Activated effector memory CD4-positive, alpha-beta T cell treated with Interleukin-2 at 50 U/mL for 16 hours (primary cell): ENCODE measurements around the gene OSBP2.

Experiments used
- DNase-seq: peaks from one replicate; pipeline ENCODE4 v3.0.0-alpha.2; 2020

The OSBP2 gene

DNA sequence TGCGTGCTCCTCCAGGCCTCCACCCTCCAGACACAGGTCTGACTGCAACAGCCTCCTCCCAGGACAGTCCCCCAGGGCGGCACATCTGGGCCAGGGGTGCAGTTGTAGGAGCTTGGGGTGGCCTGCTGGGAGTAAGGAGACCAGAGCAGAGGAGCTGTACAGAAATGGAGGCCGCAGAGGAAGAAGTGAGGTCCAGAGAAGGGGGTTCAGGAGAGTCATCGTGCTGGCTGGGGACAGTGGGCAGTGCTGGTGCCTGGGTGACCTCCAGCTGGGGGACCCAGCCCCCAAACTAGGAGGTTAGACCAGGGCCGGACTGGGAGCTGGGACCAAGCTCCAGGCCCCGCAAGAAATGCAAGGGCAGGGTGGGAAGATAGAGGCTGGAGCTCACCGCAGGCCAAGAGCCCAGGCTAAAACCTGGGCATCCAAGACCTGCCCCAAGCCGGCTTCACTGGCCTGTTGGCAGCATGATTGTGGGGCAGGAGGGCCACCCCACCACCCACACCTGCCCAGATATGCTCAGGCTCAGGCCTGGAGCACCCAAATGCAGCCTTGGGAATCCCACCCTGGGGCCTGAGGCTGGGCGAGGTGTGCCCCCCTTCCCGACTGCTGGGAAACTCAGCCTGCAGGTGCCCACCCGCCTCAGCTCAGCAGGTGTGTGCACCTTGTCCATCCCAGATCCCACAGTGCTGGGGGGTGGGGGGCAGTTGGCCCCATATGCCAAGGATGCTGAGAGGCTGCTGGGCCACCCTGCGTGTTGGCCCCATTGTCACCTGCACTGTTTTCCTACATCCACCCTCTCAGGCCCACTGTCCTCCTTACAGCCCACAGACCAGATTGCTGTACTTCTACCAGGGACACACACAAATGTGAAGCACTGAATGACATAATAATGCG is 177.0 kb downstream of the OSBP2 start:
- no peak for DNase-seq

DNA sequence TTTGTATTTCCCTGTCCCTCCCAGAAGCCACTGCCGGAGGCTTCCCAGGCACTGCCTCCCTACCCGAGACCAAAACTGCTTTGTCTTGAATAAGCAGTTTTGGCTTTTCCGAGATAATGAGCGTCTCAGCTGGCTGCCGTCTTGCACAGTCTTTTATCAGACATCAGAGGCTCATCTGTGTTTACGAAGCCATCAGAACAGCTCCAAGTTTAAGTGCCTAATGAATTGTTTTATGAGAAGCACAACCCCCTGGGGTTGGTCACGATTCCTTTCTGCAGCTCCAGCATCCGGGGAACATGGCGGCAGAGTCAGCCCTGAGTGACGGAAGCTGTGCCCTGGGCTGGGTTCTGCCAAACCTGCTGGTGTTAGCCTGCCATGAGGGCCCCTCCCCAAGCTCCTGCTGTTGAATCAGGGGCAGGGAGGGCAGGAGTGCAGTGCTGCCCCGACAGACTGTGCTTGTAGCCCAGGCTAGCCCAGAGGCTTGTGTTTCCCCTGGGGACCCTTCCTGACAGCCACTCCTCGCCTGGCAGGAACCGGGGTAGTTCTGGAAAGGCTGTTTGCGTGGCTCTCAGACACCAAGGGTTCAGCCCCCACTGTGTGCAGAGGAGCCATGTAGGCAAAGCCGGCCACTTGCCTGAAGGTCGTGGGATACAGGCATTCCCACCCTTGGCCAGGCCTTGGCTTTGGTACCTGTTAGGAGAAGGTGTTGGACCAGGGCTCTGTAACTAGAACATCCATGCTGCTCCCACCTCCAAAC is 177.8 kb downstream of the OSBP2 start:
- DNase-seq, result no peak

DNA sequence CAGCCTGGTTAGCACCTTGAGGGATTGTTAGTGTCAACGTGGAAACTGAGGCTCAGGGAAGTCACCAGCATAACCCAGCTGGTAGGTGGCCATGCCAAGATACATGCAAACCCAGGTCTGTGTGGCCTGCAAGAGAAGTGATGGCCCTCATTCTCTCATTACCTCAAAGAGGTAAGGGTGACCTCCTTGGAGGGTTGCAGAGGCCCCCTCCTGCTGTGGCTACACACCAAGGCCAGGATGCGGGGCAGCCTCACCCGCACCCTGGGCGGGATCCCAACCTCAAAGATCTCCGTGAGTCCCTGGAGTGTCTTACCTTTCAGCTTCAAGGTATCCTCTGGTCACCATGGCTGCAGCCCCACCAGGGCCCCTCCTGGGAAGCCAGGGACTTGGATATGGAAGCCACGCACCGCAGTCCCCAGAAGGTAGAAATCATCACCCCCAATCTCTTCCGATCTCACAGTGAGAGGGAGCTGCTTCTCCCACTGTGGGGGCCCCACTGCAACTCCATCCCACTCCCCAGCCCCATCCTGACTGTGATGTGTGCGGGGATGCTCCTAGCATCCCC is 178.5 kb downstream of the OSBP2 start:
- no peak for DNase-seq

DNA sequence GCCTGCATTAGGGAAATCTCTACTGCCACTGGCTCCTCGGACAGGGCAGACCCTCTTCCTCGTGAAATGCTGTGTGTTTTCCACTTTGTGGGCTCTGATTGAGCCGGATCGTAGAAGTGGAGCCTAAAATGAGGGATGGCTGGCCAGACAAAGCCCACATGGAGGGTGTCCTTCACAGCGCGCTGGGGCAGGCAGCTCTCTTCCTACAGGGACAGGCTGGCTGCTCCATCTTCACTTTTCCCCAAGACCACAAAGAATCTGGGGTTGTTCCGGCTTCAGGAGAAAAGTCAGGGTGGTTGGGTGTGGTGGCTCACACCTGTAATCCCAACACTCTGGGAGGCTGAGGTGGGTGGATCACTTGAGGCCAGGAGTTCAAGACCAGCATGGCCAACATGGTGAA is 179.0 kb downstream of the OSBP2 start:
- no peak for DNase-seq

DNA sequence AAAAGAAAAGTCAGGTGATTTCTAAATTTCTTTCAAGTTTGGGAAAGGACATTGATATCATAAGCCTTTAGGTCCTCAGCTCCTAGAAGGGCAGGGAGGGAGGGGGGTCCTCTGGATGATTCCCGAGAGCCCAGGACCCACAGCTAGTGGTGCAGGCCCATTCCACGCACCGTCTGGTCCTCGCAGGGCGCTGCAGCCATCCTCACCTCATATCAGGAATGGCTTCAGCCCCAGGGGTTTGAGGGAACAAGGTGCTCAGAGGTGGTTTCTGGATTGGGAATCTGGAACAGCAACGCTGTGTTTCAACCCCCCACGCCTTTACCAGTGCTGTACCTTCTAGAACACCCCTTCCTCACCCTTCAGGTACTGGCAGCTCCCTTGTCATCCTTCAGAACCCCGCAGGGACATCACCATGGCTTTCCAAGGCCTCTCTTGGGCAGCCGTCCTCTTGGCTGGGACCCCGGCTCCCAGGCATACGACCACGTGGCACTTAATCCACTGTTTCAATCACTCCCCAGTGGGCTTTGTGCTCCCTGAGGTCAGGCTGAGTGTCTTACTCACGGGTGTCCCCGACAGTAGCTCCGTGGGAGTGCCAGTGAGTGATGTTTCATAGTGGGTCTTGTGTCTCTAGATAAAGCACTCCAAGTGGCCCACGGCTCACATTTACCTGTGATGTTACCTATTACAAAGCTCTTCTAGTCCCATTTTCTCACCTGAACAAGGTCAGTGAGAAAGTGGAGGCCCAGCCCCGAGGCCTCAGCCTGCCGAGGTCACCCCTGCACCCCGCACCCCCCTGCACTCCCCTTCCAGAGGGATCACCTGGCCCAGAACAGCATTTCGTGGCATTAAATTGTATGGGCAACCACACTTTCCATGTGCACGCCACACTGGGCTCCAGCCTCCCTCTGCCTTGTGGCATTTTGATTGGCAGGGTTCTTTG is 180.0 kb downstream of the OSBP2 start:
- no peak for DNase-seq

DNA sequence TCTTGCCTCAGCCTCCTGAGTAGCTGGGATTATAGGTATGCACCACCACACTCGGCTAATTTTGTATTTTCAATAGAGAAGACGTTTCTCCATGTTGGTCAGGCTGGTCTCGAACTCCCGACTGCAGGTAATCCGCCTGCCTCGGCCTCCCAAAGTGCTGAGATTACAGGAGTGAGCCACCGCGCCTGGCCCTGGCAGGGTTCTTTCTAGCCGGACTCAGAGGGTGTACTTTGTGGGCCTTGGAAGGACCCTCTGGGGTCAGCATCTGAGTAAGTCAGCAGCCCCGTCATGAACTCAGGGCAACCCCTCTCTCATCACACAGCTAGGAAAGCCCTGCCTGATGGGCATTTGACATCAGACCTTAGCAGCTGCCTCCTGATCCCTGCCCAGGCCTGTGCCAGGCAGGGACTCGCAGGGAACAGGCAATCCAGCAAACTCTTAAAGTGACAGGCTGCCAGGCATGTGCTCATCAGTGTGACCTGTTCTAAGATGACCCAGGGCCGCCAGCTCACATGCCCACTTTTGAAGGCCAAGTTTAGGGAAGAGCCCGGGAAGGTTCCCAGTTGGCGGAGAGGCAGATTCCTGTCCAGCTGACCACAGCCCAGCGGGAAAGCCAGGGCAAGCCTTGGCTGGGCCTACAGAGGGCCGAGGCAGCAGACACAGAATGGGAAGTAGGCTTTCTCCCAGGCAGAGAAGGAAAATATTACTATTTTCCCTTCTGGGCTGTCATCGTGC is 181.0 kb downstream of the OSBP2 start:
- no peak for DNase-seq

DNA sequence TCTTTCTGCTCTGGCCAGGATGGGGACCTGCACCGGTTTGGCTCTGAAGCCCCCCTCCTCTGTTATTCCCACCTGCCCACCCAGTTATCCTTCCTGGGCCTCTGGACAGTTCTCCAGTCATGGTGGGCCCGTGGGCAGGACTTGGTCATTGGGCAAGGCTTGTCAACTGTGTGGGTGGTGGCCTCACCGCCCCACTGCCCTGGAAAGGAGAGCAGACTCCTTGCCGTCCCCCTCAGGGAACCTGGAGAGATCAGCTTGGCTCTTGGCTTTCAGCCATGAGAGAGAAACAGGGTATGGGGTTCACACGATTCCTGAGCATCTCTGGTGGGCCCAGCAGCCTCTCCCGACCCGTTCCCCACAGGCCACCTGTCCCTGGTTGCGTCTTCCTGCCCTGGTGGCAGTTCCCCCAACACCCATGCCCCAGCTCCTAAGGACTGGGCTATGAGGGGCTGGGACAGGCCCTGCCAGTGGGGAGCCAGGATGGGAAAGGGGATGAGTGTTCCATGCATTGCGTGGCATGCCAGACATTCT is 181.6 kb downstream of the OSBP2 start:
- no peak for DNase-seq

DNA sequence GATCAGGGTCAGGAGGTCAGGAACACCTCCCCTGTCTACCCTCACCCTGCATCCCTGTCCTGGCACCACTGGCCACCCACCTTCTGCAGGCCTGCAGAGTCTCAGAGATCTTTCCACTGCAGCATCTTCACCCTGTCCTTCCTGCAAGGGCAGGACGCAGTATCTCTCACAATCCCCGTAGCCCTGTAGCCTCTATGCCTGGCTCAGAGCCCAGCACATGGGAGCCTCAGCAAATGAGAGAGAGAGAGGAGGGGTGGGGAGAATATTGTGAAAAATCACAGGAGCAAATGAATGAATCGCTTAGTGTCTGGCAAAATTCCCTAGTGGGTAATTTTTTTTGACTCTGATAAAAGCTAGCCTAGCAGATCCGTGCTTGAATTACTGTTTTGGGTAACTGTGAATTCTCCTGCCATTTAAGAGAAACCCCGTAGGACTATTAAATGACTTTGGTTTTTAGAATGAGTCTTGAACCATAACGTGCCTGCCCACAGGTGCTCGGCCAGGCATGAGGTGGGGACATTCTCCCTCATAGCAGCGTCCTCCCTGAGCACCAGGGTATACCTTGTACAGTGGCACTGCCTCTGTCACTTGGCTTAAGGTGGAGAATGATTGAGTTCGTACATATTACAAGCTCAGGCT is 182.4 kb downstream of the OSBP2 start:
- DNase-seq, result no peak

DNA sequence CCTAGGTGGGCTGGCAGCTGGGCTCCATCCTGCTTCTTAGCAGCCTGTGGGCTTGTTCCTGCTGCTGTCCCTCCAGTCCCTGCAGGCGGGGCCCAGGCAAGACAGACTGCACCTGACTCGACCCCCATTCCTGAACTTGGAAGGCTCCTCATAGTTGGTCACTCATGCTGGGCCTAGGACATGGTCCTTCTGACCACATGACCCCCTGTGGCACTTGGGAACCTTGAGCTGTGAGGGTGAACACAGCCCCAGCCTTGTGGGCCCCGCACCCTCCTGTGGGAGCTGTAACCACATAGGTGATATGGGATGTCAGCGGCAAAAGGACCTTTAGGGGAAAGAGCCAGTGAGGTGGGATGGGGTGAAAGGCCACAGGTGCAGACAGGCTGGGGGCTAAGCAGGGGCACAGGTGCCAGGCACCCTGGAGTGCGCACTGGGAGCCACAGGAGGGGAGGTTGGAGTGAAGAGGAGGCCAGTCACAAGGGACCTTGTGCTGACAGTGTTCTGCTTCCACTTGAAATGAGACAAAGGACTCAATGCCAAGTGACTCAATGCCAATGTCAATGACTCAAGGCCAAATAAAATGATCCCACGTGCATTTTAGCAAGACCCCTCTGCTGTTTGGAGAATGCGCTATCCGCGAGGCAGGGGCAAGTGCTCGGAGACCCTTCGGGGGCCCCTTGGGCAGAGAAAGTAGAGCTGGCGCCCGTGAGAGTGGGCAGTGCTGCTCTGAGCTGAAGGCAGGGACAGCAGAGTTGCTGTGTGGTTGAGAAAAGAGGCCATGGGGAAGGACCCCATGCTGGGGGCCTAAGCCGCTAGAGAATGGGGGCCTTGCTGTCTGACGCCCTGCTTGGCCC is 183.2 kb downstream of the OSBP2 start:
- DNase-seq, result no peak

DNA sequence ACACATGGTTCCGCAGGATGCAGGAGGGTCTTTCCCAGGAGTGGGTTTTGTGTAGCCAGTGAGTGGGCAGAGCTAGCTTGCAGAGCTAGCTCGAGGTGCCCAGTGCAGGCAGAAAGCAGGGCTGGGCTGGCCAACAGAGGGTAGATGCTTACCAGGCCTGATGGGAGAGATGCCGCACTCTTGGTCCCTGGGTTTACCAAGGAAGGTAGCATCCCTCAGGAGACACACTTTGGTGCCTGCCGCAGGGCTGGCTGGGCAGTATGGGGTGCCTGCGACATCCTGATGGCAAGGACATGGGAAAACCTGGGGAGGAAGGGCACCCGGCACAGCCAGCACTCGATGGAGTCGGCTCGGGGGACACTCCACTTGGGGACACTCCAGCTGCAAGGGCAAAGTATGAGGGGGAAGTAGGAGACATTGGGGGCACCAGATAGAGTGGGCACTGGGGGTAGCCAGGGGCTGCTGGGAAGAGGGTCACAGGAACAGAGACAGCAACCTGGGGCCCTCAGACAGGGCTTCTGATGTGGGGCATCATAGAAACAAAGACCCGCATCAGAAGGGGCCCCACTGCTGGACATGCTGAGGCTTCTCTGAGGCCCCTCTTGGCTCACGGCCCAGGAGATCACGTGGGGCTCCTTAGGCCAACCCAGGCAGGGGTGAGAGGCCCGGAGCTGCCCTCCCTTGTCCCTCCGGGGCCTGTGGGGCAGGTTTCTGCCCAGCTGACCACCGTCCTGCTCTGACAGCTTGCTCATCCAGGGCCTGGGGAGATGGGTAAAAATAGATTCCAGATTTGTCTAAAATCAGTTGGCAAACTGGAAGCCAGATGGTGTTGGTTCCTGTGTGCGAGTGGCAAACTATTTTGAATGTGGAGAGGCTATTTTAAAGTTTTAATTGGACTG is 184.1 kb downstream of the OSBP2 start:
- DNase-seq, result no peak

DNA sequence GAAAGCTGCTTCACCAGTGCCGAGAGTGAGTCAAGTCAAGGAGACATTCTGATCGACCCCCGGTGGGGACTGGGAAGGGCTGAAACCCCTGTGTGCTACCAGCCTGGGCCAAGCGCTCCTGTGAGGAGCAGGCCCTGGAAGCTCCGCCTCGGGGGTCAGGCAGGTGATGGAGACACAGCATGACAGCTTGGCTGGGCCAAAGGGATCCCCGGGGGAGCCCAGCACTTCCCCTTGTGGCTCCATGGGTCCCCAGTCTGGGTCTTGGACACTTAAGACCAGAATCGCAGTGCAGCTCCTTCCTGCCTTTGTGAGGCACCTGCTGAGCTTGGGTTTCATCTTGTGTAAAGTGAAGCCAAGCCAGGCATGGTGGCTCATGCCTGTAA is 184.7 kb downstream of the OSBP2 start:
- no peak for DNase-seq

DNA sequence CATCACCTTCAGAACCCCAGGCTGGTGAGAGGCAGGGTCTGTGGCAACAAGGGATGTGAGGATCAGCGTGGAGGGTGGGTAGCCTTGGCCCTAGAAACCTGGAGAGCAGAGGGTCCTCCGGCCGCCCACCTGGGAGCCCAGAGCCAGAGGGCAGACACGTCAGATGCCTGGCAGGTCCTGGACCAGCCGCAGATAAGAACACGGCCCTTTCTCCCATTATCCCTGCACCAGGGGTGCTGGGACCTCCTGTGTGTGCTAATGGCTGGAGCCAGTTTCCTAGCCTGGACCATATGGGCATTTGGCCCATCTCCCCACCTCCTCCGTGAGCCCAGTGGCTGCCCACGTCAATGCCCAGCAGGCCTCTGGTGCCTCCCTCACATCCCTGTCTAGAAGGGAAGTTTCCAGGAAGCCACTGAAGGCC is 185.5 kb downstream of the OSBP2 start:
- DNase-seq, result no peak

DNA sequence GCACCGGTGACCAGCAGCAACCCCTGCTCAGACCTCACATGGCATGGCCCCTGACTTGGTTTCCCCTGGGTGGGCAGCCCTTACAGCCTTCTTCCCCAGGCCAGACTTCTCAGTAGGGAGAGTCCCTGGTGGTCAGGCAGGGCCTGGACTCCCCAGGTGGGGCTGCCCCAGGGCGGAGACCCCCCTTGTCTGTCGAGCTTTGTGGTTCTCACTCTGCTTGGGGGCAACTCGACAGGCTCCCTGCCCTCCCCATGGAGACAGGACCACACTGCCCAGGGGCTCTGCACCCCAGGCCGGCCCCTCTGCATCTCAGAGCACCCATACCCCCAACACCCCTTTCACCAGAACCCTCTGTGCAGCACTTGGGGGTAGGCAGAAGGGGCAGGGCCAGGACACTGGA is 186.2 kb downstream of the OSBP2 start:
- no peak for DNase-seq

DNA sequence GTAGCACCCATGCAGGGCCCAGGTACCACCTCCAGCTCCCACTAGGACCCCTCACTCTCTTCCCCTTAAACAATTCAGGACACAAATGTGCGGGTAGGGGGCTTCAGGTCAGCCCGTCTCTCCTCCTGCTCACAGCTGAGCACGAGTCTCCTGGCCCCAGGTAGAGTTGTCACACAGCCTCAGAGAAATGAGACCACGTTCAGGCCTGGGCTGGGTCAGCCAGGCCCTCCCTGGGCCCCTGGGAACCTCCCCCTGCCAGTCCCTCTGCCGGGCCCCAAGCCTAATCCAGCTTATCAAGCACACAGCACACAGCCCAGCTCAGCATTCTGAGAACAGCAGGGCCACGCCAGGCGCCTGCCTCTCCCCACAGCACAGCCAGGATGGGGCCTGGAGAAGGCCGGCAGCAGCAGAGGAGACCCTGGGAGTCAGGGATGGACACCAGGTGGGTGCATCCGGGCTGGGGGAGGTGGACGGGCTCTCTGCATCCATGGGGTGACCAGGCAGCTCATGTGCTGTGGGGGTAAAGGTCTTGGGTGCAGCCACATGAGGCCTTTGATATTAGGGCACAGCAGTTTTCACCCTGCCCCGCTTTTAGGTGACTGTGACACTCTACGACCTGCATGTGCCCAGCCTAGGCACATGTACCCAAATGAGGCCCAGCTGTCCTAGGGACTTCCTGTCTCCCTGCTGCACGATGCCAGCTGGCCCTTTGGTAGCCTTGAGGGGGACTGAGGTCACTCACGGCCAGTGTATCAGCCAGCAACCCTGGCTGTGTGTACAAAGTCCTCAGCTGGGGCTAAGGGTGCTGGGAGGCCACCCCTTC is 186.9 kb downstream of the OSBP2 start:
- DNase-seq, result no peak

DNA sequence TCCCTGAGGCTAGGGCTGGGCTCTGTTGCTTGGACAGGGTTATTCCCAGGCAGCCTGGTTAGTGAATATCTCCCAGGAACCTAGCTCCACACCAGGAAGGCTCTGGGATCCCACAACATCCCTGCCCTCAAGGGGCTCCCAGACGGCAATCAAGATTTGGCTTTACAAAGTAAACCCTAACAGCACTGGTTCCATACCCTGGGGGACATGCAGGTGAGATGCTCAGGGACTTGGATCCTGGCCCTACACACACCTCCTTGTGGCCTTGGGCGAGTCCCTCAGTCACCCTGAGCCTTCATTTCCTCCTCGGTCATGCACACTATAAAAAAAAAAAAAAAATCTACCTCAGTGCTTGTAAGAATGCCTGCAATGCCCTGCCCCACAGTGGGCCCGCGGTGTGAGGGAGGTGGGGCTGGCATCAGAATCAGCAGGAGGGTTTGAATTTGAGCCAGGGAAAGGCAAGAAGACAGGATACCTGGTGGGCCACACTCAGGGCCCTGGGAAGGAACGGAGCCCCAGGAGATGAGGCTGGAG is 187.6 kb downstream of the OSBP2 start:
- DNase-seq, result no peak

DNA sequence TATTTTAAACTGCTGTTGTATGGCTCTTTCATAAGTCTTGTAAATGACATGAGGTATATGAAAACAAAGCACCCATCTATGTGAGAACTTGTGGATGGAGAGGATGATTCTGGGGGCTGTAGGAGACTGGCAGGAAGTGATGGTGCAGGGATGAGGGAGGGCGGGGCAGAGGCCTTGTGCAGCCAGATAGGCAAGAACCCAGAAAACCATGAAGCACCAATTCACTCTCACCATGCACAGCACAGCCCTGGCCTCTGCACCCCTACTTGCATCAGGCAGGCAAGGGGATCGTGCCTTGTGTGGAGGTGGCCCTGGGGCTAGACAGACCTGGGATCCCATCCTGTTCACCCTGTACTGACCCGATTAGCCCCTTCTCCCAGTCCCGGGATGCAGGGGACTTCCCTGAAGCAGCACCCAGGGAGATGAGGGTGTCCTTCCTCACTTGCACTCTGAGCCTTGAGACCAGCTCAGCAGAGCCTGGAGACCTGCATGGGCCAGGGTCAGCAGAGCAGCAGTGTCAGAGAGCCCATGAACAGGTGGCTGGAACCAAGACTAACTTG is 188.4 kb downstream of the OSBP2 start:
- DNase-seq, result no peak

DNA sequence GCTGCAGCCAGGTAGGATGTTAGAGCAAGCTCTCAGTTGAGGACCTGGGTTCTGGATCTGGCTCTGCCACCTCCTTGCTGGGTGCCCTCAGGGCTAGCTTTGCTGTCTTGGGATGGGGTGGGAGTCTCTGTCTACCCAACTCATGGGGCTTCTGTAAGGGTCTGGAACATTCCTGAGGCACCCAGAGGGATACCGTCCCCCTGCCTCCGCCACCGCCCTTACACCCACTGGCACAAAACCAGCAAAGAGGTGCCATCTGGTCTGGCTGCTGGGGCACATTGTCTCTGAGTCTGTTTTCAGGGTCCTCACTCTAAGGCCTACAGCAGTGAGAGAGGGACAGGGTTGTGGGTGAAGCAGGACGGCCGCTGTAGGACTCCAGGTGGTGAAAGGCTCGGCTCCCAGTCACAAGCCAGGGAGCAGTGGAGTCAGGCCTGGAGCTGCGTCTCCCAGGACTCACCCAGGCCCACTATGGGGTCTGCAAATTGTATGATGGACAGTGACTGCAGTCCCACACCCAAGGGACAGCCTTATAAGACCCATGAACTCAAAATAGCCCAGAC is 189.0 kb downstream of the OSBP2 start:
- DNase-seq, result no peak
